Measurements from ENCODE around the gene MICAL3. TPM values are rescaled to one million over a fixed set of nuclear protein-coding genes. Genes with fewer than 3 reads are reported as not detected.

MICAL3 gene
- total RNA-seq, 1 experiment from 2014 or later: 23.7 TPM

DNA sequence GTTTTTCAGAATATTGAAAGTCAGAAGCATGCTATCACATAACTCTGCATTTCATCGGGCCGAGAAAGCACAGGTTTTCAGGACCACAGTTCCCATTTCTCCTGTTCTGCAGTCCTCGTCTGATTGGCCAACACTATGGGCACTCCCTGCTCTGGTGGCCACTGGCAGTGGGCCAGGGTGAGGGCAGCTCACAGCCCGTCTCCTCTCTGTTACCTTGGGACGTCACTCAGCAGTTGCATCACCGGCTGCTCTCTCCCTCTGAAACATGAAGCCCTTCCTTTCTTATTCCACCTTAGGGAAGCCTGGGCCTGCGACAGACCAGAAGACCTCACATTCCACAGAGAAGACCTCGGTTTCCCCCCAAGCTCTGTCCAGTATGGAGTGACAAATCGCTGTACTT, 11.4 kb upstream of the MICAL3 start:
- ATAC-seq: no peak
- peak overlapping the region; percentile 53; the same call in 1 of the 2 replicates for H2AFZ ChIP-seq (ENCODE audit: low read length)
- POLR2A ChIA-PET (ENCODE audit: unreplicated experiment): no interaction called here

DNA sequence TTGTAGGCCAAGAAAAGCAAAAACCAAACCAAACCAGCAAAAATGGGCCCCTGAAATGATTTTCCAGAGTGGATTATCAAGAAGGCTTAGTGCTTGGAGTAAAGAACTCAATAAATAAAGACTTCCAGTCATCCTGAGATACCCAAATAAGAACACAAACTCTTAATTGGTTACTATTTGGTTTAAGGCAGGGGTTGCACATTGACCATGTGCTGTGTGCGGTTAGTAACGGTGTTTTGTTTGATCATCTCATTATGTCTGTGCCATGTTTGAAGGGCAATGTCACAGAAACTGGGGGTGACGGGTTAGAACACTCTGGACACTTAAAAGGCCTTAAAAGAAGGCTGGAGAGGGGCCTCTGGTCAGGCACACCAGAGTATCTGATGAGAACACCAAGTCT, 9.7 kb upstream of the MICAL3 start:
- peaks cover 49% of the 10 kb centered on the region for H3K4me1 ChIP-seq (ENCODE audit: insufficient read depth, low read length)

More for the DNA sequence above, 11.4 kb upstream of the MICAL3 start:
- Histone ChIP-seq H4K20me1 (ENCODE audit: low read length) (no peaks in the 10 kb centered on the region), H3K27me3 (ENCODE audit: low read length) (no peaks in the 10 kb centered on the region), H3K4me2 (ENCODE audit: low read length) (0 out of 2 replicates have a peak overlapping the region, but pooled peaks have one; percentile 20), H3K9ac (ENCODE audit: low read length) (no peak overlapping the region), H3K4me3 (ENCODE audit: low read length) (no peak overlapping the region), H3K9me3 (ENCODE audit: low read length) (no peaks in the 10 kb centered on the region), H3K79me2 (ENCODE audit: low read length) (no peaks in the 10 kb centered on the region), H3F3A (ENCODE audit: low read length, unreplicated experiment) (peaks cover 17% of the 10 kb centered on the region), H3K36me3 (ENCODE audit: low read depth, low read length) (no peaks in the 10 kb centered on the region), H3K27ac (ENCODE audit: low read length) (no peak overlapping the region), H3K9me2 (replicated peaks; ENCODE audit: low read length) (no peaks in the 10 kb centered on the region), H3K4me1 (ENCODE audit: insufficient read depth, low read length) (peaks cover 39% of the 10 kb centered on the region)
- CTCF ChIA-PET: no interaction called here
- no TSS peak for BruUV-seq (replicated peaks)
- intact Hi-C loops (cut with micrococcal nuclease): no loop called here
- DNase-seq: peak; percentile 52
- no peak for TF ChIP-seq EZH2phosphoT487 (IDR thresholded peaks at IDR 0.05; ENCODE audit: borderline replicate concordance, low read length)

DNA sequence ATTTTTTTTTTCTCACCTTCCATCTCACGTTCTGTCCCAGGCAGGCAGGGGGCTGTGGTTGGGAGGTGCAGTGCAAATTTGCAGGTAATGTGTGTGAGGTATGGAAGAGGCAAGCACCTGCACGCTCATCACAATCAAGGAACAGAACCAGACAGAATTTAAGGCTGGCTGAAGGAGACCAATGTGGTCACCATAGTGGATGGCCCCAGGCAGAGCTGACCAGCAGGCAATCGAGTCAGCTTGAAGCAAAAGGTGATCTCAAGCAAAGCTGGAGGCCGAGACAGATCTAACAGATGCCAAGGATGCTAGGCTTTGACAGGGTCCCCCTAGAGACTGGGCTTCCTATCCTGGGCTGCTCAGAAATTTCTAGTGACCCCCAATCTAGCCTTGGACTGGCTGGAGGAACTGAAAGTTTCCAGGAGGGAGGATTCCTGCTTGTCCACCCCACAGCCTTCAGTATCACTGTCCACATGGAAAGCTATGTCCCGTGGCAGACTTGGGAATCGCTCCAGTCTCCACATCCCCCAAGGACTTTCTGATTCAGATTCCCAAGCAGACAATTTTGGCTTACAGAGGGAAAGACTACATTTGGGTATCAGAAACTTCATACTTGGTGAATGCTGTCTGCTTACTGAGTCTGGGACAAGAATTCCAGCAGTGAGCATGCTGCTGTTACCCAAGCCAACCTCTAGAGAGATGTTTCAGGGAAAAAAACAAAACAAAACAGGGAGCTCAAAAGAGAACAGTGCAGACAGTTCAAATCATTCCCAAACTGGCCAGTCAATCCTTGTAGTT, 9.0 kb upstream of the MICAL3 start:
- intact Hi-C loops (cut with micrococcal nuclease): loop anchor here (2.0 kb wide), 1 partner anchor 43 kb away; the partner anchor contains the start of gene PEX26
- no peaks in the 10 kb centered on the region for H3K9me2 ChIP-seq (replicated peaks; ENCODE audit: low read length)
- H3K79me2 ChIP-seq (ENCODE audit: low read length): no peaks in the 10 kb centered on the region
- no peak overlapping the region for H3K4me3 ChIP-seq (ENCODE audit: low read length)
- POLR2A ChIA-PET (ENCODE audit: unreplicated experiment): no interaction called here
- ATAC-seq (no peak), DNase-seq (peak; percentile 17)
- peaks cover 49% of the 10 kb centered on the region for H3K4me1 ChIP-seq (ENCODE audit: insufficient read depth, low read length)
- H3K9me3 ChIP-seq (ENCODE audit: low read length): no peaks in the 10 kb centered on the region
- no peaks in the 10 kb centered on the region for H3K27me3 ChIP-seq (ENCODE audit: low read length)
- H4K20me1 ChIP-seq (ENCODE audit: low read length): no peaks in the 10 kb centered on the region
- peaks cover 17% of the 10 kb centered on the region for H3F3A ChIP-seq (ENCODE audit: low read length, unreplicated experiment)
- H3K9ac ChIP-seq (ENCODE audit: low read length): no peak overlapping the region
- H2AFZ ChIP-seq (ENCODE audit: low read length): no peak overlapping the region
- CTCF ChIA-PET: interaction anchor here (1.0 kb wide), 1 partner anchor 43 kb away, joined by 4 read pairs; no protein-coding TSS in a partner anchor
- BruUV-seq (replicated peaks): no TSS peak
- H3K4me2 ChIP-seq (ENCODE audit: low read length): peak overlapping the region; percentile 86
- no peaks in the 10 kb centered on the region for H3K36me3 ChIP-seq (ENCODE audit: low read depth, low read length)
- peak overlapping the region; percentile 97 for H3K27ac ChIP-seq (ENCODE audit: low read length)
- TF ChIP-seq, protein P1, sequence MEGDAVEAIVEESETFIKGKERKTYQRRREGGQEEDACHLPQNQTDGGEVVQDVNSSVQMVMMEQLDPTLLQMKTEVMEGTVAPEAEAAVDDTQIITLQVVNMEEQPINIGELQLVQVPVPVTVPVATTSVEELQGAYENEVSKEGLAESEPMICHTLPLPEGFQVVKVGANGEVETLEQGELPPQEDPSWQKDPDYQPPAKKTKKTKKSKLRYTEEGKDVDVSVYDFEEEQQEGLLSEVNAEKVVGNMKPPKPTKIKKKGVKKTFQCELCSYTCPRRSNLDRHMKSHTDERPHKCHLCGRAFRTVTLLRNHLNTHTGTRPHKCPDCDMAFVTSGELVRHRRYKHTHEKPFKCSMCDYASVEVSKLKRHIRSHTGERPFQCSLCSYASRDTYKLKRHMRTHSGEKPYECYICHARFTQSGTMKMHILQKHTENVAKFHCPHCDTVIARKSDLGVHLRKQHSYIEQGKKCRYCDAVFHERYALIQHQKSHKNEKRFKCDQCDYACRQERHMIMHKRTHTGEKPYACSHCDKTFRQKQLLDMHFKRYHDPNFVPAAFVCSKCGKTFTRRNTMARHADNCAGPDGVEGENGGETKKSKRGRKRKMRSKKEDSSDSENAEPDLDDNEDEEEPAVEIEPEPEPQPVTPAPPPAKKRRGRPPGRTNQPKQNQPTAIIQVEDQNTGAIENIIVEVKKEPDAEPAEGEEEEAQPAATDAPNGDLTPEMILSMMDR (conservative IDR thresholded peaks at IDR 0.05; ENCODE audit: low read depth, low read length): no peak
- TF ChIP-seq EZH2 (IDR thresholded peaks at IDR 0.05; ENCODE audit: low read length, unreplicated experiment) (no peak), EZH2phosphoT487 (IDR thresholded peaks at IDR 0.05; ENCODE audit: borderline replicate concordance, low read length) (no peak)

More for the DNA sequence above, 9.7 kb upstream of the MICAL3 start:
- Histone ChIP-seq H3F3A (ENCODE audit: low read length, unreplicated experiment) (peaks cover 17% of the 10 kb centered on the region), H2AFZ (ENCODE audit: low read length) (no peak overlapping the region), H3K9me3 (ENCODE audit: low read length) (no peaks in the 10 kb centered on the region), H4K20me1 (ENCODE audit: low read length) (no peaks in the 10 kb centered on the region), H3K4me2 (ENCODE audit: low read length) (no peak overlapping the region), H3K27me3 (ENCODE audit: low read length) (no peaks in the 10 kb centered on the region), H3K79me2 (ENCODE audit: low read length) (no peaks in the 10 kb centered on the region), H3K36me3 (ENCODE audit: low read depth, low read length) (no peaks in the 10 kb centered on the region), H3K4me3 (ENCODE audit: low read length) (no peak overlapping the region), H3K27ac (ENCODE audit: low read length) (peak overlapping the region; percentile 97; the same call in 1 of the 2 replicates), H3K9me2 (replicated peaks; ENCODE audit: low read length) (no peaks in the 10 kb centered on the region), H3K9ac (ENCODE audit: low read length) (no peak overlapping the region)
- ATAC-seq (no peak), DNase-seq (no peak)
- no TSS peak for BruUV-seq (replicated peaks)
- intact Hi-C loops (cut with micrococcal nuclease): no loop called here
- POLR2A ChIA-PET (ENCODE audit: unreplicated experiment): interaction anchor here (0.6 kb wide), 1 partner anchor 27 kb away, joined by 3 read pairs; no protein-coding TSS in a partner anchor
- CTCF ChIA-PET: interaction anchor here (1.0 kb wide), 1 partner anchor 42 kb away, joined by 4 read pairs; no protein-coding TSS in a partner anchor
- no peak for TF ChIP-seq EZH2phosphoT487 (IDR thresholded peaks at IDR 0.05; ENCODE audit: borderline replicate concordance, low read length)
- TF ChIP-seq EZH2 (IDR thresholded peaks at IDR 0.05; ENCODE audit: low read length, unreplicated experiment): no peak
- TF ChIP-seq, protein P1 (conservative IDR thresholded peaks at IDR 0.05; ENCODE audit: low read depth, low read length): no peak
